Measurements from ENCODE around the gene GPD1L. TPM values are rescaled to one million over a fixed set of nuclear protein-coding genes. Genes with fewer than 3 reads are reported as not detected.

The GPD1L gene
- total RNA-seq, 4 donors from 2014 or later: 80.8 to 168 (median 91.3) TPM

DNA sequence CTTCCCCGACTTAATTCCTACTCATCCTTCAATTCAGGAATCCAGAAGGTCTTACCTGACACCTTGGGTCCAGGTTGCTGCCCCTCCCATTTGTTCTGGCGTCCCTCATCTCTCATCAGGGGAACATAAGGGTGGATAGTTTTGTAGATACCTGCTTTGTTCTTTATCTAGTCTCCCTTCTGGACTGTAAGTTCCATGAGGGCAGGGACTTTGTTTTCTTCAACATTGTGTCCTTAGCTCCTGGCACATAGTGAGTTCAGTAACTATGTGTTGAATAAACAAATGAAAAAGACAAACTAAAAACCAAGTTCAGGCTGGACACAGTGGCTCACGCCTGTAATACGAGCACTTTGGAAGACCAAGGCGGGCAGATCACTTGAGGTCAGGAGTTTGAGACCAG is 13.2 kb upstream of the GPD1L start:
- Histone ChIP-seq H3K27ac (no peak overlapping the region), H3K4me1 (no peaks in the 10 kb centered on the region), H3K9me3 (no peaks in the 10 kb centered on the region), H3K4me3 (no peak overlapping the region), H3K27me3 (no peaks in the 10 kb centered on the region), H3K36me3 (no peaks in the 10 kb centered on the region)
- no peak for DNase-seq
- no peak for TF ChIP-seq POLR2A (IDR thresholded peaks at IDR 0.05)
- TF ChIP-seq, protein P1, sequence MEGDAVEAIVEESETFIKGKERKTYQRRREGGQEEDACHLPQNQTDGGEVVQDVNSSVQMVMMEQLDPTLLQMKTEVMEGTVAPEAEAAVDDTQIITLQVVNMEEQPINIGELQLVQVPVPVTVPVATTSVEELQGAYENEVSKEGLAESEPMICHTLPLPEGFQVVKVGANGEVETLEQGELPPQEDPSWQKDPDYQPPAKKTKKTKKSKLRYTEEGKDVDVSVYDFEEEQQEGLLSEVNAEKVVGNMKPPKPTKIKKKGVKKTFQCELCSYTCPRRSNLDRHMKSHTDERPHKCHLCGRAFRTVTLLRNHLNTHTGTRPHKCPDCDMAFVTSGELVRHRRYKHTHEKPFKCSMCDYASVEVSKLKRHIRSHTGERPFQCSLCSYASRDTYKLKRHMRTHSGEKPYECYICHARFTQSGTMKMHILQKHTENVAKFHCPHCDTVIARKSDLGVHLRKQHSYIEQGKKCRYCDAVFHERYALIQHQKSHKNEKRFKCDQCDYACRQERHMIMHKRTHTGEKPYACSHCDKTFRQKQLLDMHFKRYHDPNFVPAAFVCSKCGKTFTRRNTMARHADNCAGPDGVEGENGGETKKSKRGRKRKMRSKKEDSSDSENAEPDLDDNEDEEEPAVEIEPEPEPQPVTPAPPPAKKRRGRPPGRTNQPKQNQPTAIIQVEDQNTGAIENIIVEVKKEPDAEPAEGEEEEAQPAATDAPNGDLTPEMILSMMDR (IDR thresholded peaks at IDR 0.05 in 4 of 5, conservative IDR thresholded peaks at IDR 0.05 in 1 of 5): no peak
- intact Hi-C loops (cut with DNase I; ENCODE audit: low total_unique reads) (no loop called here), in situ Hi-C loops (cut with MboI; ENCODE audit: low sequenced_read_pairs in 4 of 4) (no loop called here)
- no peak for ATAC-seq

DNA sequence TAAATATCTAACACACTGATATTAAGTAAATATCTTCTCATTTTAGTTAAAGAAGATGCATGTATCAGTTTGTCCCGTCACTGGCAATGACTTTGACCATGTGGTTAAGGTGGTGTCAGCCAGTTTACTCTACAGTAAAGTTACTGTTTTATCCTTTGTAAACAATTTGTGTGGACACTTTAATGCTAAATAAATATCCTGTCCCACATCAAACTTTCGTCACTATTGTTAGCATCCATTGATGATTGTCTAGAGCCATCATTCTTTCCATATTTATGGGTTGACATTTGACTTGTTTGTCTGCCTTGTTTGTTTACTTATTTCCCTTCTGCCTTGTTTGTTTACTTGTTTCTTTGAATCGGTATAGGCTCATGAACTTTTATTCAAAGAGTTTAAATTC is 11.0 kb upstream of the GPD1L start:
- in situ Hi-C loops (cut with MboI; ENCODE audit: low sequenced_read_pairs in 4 of 4) (no loop called here), intact Hi-C loops (cut with DNase I; ENCODE audit: low total_unique reads) (no loop called here)
- no peaks in the 10 kb centered on the region for H3K4me1 ChIP-seq
- no peak overlapping the region for H3K4me3 ChIP-seq
- H3K27ac ChIP-seq: no peak overlapping the region
- H3K27me3 ChIP-seq: no peaks in the 10 kb centered on the region
- no peaks in the 10 kb centered on the region for H3K36me3 ChIP-seq
- DNase-seq (no peak), ATAC-seq (no peak)
- no peaks in the 10 kb centered on the region for H3K9me3 ChIP-seq
- TF ChIP-seq, protein P1 (IDR thresholded peaks at IDR 0.05 in 4 of 5, conservative IDR thresholded peaks at IDR 0.05 in 1 of 5): no peak
- no peak for TF ChIP-seq POLR2A (IDR thresholded peaks at IDR 0.05)

DNA sequence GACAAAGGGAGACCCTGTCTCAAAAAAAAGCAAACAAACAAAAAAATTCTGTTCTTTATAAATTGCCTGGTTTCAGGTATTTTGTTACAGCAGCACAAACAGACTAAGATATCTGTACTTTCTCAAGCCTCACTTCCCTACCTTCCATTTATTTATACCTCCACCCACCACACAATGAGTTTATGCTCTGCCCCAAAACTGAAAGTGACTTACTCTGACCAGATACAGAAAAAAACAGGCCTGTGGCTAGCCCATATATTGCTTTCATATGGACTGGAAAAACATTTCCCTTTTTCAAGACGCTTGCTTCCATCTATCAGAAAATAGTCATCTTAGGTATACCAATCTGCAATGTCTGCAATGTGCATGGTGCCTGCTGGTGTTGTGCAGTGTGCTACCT is 8.7 kb upstream of the GPD1L start:
- H3K9me3 ChIP-seq: no peaks in the 10 kb centered on the region
- in situ Hi-C loops (cut with MboI; ENCODE audit: low sequenced_read_pairs in 4 of 4): no loop called here
- TF ChIP-seq, protein P1 (IDR thresholded peaks at IDR 0.05 in 4 of 5, conservative IDR thresholded peaks at IDR 0.05 in 1 of 5): no peak
- H3K27ac ChIP-seq: no peak overlapping the region
- no peaks in the 10 kb centered on the region for H3K36me3 ChIP-seq
- H3K27me3 ChIP-seq: no peaks in the 10 kb centered on the region
- no peak overlapping the region for H3K4me3 ChIP-seq
- DNase-seq (no peak), ATAC-seq (no peak)
- intact Hi-C loops (cut with DNase I; ENCODE audit: low total_unique reads): no loop called here
- H3K4me1 ChIP-seq: no peaks in the 10 kb centered on the region

DNA sequence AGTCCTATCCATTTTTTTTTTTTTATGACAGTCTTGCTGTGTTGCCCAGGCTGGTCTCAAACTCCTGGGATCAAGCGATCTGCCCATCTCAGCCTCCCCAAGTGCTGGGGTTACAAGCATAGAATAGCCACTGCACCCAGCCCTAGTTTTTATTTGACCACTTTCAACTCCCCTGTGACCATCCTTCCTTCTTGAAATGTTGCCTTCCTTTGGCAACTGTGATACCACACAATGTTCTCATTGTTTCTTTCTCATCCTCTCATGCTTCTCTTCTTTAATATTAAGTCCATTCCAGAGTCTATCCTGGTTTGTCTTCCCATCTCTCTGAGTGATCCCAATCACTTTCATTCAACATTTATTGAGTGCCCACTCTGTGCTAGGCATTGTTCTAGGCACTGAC is 7.9 kb upstream of the GPD1L start:
- no peak overlapping the region for H3K4me3 ChIP-seq

DNA sequence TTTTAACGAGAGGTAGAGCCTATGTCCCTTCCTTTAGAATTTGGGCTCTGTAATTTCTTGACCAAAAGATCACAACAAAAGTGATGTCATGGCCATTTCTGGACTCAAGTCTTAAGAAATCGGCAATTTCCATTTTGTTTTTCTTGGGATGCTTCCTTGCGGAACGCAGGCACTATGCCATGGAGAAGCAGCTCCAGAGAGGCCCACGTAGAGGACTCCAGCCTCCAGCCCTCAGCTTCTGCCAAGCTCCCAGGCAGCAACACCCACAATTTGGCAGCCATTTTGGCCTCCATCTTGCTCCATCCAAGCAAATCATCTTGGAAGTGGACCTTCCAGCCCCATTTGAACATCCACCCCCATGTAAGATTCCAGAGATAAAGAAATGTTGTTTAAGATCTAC is 6.0 kb upstream of the GPD1L start:
- Histone ChIP-seq H3K9me3 (no peaks in the 10 kb centered on the region), H3K27me3 (no peaks in the 10 kb centered on the region), H3K27ac (no peak overlapping the region), H3K4me1 (no peaks in the 10 kb centered on the region), H3K4me3 (no peak overlapping the region), H3K36me3 (no peaks in the 10 kb centered on the region)
- DNase-seq (no peak), ATAC-seq (no peak)
- no peak for TF ChIP-seq POLR2A (IDR thresholded peaks at IDR 0.05)
- TF ChIP-seq, protein P1 (IDR thresholded peaks at IDR 0.05 in 4 of 5, conservative IDR thresholded peaks at IDR 0.05 in 1 of 5): no peak
- intact Hi-C loops (cut with DNase I; ENCODE audit: low total_unique reads) (no loop called here), in situ Hi-C loops (cut with MboI; ENCODE audit: low sequenced_read_pairs in 4 of 4) (loop anchor here in 1 of 4 donors (25.0 kb wide), 1 partner anchor 563 kb away; the partner anchor contains the start of gene STT3B)

More for the DNA sequence above, 7.9 kb upstream of the GPD1L start:
- ATAC-seq: no peak
- Histone ChIP-seq H3K36me3 (no peaks in the 10 kb centered on the region), H3K27ac (no peak overlapping the region), H3K4me1 (no peaks in the 10 kb centered on the region), H3K9me3 (no peaks in the 10 kb centered on the region), H3K27me3 (no peaks in the 10 kb centered on the region)
- no peak for DNase-seq
- intact Hi-C loops (cut with DNase I; ENCODE audit: low total_unique reads): no loop called here
- TF ChIP-seq, protein P1 (IDR thresholded peaks at IDR 0.05 in 4 of 5, conservative IDR thresholded peaks at IDR 0.05 in 1 of 5): no peak
- no peak for TF ChIP-seq POLR2A (IDR thresholded peaks at IDR 0.05)
- in situ Hi-C loops (cut with MboI; ENCODE audit: low sequenced_read_pairs in 4 of 4): no loop called here

Data from gastrocnemius medialis (tissue), 4 donors.